ENCODE data around the gene GPR132.

GPR132 gene

DNA sequence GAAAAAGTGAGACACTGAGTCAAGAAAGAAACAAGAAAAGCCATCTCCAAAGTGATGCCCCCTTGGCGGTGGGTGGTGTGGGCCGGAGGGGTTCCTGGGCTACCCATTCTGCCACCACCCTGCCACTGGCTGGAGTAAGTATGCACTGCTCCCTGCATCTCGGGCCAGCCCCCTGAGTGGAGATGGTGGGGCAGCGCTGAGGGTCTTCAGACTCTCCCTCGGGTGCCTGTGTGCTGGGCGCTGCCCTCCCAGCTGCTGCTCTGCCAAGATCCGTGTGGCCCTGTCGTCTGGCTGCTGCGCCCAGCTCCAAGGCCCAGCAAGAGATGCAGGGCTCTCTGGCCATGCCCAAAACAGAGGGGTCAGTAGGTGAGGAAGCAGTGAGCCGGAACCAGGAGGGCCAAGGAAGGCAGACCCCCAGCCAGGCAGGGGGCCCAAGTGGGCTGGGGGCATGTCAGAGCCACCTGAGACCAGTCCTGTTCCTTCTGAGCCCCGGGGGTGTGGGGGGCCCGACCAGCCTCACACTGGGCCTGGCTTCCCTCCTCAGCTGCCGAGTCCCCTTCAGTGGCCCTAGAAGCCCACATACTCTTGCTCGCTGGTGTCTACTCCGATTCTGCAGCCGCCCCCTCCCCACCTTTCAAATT is 5.2 kb downstream of the GPR132 start:
- no peak for DNase-seq

- DNase-seq: peak; percentile 56 to 77
Observed at GRCh38 chr14:105059035-105059924, 6.0 kb downstream of the GPR132 start.

DNA sequence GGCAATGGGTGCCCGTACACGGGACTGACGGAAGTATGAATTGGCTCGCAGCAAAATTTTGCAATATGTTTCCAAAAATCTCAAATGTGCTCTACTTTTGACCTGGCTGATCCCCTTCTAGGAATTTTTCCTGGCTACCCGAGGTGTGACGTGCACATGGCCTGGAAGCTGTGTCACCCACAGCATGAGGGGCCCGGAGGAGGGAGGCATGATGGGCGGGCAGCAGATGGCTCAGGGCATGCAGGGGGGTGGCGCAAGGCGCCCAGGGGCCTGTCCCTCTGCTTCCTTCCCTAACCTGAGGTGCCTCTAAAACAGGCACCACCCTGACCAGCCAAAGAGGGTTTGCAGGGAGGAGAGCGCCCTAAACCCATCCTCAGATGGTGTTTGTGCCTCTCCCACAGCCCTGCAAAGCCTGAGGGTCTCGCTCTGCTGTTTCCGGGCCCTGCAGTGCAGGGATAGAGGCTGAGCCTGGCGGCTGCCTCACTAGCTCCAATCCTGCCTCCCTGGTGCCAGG is 6.7 kb downstream of the GPR132 start:
- no peak for DNase-seq

DNA sequence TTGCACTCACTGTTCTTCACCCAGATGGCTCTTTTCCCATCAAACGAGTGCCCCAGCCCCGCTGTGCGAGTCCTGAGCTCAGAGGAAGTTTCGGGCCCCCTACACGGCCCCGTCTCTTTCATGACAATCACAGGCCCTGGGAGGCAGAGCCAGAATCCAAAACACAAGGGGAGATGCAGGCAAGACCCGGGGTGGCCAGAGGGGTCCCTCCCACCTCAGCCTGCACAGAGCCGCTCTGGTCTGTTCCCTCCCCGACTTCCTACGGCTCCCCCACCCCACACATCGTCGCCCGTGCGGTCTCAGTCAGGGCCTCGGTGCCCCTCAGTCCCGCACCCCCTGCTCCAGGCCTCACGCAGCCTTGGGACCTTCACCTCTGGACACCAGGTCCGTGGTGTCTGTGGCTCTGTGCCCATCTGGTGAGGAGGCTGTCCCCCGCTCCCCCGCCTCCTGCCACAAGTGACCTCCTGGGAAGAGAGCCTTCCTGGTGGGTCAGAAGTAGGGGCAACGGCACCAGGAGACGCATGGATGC is 8.9 kb downstream of the GPR132 start:
- no peak for DNase-seq

GRCh38 chr14:105055736-105056302 is 9.4 kb downstream of the GPR132 start:
- DNase-seq: no peak

DNA sequence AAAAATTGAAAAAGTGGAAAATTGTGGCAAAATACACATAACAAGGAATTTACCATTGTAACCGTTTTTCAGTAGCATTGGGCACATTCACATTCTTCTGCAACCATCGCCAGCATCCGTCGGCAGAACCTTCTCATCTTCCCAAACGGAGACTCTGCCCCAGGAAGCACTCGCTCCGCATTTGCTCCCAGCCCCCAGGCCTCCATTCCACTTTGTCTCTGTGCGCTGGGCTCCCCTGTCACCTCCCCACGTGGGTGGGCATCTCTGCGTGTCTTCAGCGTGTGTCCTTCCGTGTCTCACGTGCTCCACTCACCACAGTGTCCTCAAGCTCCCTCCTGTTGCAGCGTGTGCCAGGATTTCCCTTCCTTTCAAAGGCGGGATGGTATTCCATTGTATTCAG is 9.9 kb downstream of the GPR132 start:
- DNase-seq: no peak

DNA sequence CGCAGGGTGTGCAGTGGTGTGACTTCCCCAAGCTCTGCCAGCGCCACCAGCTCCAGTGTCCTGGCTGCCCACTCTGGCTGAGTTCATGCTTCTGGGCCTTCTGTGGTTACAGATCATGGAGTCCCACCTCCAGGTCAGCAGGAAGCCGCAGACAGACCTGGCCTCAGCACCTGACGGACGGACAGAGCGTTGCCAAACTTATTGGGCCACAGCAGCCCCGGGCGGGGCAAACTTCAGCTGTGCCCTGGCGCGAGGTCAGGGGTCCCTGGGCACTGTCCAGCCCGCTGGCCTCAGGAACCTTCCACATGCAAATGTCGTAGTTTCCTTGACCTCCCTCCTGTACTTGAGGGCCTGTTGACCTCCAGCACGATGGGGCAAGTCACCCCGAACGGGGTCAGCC is 11.2 kb downstream of the GPR132 start:
- DNase-seq: no peak

- DNase-seq: no peak
Observed at GRCh38 chr14:105053421-105053820, 11.8 kb downstream of the GPR132 start.

DNA sequence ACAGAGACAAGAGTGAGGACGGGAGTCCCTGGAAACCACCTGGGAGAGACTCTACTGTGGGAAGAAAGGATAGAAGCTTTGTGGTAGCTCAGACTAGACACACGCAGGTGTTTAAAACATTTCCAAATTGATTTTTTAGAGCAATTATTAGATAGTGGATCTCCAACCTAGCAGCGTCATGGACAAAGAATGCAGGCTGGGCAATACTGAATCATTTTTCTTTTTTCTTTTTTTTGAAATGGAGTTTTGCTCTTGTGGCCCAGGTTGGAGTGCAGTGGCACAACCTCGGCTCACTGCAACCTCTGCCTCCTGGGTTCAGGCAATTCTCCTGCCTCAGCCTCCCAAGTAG is 13.1 kb downstream of the GPR132 start:
- DNase-seq: no peak

DNA sequence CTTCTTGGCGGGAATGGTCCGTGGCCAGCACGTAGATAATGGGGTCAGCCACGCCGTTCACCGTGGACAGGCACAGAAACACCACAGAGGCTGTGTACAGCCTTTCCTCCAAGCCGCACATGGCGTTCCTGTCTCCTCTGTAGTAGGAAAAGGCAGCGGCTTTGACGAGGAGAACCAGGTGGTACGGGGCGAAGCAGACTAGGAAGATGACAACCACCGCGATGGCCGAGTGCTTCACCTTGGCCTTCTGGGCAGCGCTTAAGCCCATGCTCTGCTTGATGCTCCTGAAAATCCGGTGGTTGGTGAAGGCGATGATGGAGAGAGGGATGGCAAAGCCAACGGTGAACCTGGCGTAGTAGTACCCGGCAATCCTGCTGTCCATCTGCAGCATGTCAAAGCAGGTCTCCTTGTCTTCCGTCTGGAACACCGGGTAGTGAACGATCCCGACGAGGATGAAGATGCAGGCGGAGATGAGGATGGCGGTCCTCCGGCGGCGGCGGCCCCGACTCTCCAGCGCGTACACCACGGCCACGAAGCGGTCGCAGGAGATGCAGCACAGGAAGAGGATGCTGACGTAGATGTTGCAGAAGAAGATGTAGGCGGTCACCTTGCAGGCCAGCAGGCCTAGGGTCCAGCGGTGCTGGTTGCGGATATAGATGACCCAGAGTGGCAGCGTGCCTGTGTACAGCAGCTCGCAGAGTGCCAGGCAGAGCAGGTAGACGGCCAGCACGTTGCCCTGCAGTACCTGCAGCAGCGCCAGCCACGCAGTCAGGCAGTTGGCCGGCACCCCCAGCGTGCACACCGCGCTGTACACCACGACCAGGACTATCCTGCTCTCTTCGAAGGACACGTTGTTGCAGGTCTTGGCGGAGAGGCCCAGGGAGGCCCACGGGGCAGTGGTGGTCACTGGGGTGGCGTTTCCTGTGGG is 13.8 kb downstream of the GPR132 start:
- no peak for DNase-seq

DNA sequence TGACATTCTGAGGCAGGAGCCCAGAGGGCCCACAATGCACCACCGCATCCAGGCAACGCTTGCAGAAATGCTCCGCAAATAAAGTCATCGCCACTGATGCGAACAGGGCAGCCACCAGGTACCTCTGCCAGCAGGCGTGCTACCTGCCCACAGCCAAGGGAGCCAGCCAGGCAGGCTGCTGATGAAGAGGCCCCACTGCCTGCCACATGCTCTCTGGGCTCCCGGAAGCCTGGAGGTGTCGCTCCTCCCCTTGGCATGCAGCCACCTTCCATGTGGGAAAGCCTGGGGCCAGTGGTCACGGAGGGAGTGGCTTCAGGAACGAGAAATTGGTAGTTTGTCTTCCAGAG is 14.7 kb downstream of the GPR132 start:
- DNase-seq: no peak

DNA sequence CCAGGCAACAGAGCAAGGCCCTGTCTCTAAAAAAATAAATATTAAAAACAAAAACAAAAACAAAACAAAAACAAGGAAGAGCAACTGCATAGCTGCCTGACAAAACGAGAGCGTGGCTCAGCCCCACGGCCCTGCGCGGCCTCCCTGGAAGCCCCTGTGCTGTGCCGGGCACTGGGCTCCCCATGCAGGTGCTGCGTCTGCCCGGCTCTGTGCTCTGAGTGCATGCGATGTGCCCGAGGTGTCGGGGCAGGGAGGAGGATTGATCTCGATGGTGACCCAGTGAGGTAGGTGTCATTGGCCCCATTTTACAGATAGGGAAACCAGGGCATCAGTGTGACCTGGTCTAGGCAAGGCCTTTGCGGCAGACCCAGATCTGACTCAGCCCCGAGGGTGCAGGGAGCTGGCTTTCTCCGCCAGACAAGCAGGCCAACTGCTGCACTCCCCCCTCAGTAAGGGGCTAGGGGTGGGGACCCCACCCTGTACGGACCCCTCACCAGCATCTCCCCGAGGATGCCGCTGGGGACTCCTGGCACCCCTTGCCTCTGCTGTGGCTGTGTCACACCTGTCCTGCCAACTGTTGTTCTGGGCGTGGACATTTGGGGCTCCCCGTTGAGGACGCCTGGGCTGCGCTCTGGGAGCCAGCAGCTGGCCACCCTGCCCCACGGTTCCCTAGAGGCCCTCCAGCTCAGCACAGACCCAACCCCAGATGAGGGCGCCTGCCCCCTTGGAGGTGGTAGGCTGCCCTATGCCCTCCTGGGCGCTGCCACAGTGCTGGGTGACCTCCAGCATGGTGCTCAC is 15.3 kb downstream of the GPR132 start:
- DNase-seq: no peak

- DNase-seq: no peak
Observed at GRCh38 chr14:105047283-105048016, 17.8 kb downstream of the GPR132 start.

DNA sequence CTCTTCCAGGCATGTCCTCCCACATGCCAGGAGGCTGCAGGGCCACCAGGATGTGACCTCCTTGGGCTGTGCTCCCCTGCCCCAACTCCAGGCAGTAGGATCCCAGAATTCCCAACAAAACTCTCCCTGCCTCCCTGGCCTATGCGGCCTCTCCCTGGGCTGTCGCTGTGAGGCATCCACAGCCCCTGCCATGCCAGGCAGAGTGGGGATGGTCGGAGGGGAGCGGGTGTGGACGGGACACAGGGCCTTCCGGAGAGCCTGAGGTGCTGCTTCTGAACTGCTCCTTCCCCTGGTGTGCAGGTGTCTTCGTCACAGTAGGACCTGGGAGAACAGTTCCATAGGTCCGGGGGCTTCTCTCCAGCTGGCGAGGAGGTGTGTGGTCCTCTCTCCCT is 18.3 kb downstream of the GPR132 start:
- DNase-seq: no peak

GRCh38 chr14:105045710-105046326 is 19.4 kb downstream of the GPR132 start:
- DNase-seq: peak; percentile 90 to 92

GRCh38 chr14:105043641-105044040 is 21.6 kb downstream of the GPR132 start:
- DNase-seq: no peak

DNA sequence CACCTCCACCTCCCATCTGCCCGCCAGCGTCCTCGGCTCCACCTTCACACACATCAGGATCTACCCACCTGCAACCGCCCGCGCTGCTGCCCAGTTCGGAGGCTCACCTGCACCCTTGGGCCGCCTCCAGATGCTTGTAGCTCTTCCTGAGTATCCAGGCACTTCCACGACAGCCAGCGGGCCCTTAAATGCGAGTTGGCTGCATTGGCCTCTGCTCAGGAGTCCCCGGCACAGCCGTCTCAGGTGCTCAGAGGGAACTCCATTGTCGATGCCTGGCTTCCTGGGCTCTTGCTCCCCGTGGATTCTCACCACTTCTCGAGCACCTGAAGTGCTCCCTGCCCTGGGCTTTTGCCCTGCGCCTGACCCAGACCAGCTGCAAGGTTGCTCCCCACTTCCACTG is 22.4 kb downstream of the GPR132 start:
- no peak for DNase-seq

- DNase-seq: no peak
Observed at GRCh38 chr14:105041841-105042765, 23.1 kb downstream of the GPR132 start.

DNA sequence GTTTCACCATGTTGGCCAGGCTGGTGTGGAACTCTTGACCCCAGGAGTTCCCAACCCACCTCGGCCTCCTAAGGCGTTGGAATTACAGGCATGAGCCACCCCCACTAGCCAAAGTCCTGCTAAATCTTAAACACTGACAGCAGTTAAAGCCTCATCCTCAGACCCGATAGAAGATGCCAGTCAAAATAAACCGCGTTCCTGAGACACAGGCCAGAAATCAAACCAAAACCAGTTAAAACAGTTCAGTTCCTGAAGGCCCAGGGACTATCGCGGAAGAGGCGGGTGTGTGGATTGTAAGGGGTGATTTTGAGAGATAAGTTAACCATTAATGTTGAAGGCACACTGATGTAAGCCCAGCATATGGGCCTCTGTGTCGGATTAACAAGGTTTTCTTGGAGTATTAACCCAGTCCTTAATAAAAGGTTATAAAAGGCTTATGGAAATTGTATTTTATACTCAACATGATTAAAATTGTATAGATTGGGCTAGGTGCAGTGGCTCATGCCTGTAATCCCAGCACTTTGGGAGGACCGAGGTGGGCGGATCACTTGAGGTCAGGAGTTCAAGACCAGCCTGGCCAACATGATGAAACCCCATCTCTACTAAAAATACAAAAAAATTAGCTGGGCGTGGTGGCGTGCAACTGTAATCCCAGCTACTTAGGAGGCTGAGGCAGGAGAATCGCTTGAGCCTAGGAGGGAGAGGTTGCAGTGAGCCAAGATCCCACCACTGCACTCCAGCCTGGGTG is 25.6 kb downstream of the GPR132 start:
- DNase-seq: no peak

Data from CD4-positive, alpha-beta T cell treated with Interleukin-1 beta for 1 hour (primary cell).